HepG2 (cell line): Measurements from ENCODE around the gene FAM20C.

ENCODE experiments used
- FOXP4 ChIP-seq: sonication (generic); formaldehyde crosslinking; IDR thresholded peaks from 2 replicates; pipeline ENCODE4 v1.4.0; 2020; ENCODE audit warnings: missing genetic modification reagents
- KDM5B ChIP-seq: sonication (generic); formaldehyde crosslinking; IDR thresholded peaks from 2 replicates; pipeline ENCODE4 v1.4.0; 2020; ENCODE audit warnings: missing genetic modification reagents, mild to moderate bottlenecking, borderline replicate concordance
- KLF16 ChIP-seq, 2 experiments: sonication (generic) in 1 of 2; formaldehyde crosslinking in 1 of 2; IDR thresholded peaks; 2 replicates each; pipeline versions ENCODE4 v1.6.1 to v1.8.0; 2016 to 2023; ENCODE audit warnings: missing genetic modification reagents in 2 of 2, missing compliant biosample characterization in 1 of 2
- MEIS2 ChIP-seq: sonication (generic); formaldehyde crosslinking; IDR thresholded peaks from 2 replicates; pipeline ENCODE4 v1.9.0; 2021; ENCODE audit warnings: mild to moderate bottlenecking, missing genetic modification reagents
- SMAD9 ChIP-seq: sonication (generic); formaldehyde crosslinking; IDR thresholded peaks from 2 replicates; pipeline ENCODE4 v1.5.1; 2020; ENCODE audit warnings: mild to moderate bottlenecking, missing genetic modification reagents
- TRIM24 ChIP-seq: sonication (generic); formaldehyde crosslinking; IDR thresholded peaks from 2 replicates; pipeline ENCODE4 v1.8.0; 2022; ENCODE audit warnings: mild to moderate bottlenecking, missing genetic modification reagents
- ZBTB3 ChIP-seq: sonication (generic); formaldehyde crosslinking; IDR thresholded peaks from 2 replicates; pipeline ENCODE4 v1.4.0; 2020; ENCODE audit warnings: low read depth, mild to moderate bottlenecking, moderate library complexity, missing genetic modification reagents, borderline replicate concordance
- TF ChIP-seq, protein P1 (sequence below): sonication (generic); formaldehyde crosslinking; IDR thresholded peaks from 2 replicates; pipeline ENCODE4 v1.5.0; 2020; ENCODE audit warnings: mild to moderate bottlenecking, missing genetic modification reagents

DNA sequence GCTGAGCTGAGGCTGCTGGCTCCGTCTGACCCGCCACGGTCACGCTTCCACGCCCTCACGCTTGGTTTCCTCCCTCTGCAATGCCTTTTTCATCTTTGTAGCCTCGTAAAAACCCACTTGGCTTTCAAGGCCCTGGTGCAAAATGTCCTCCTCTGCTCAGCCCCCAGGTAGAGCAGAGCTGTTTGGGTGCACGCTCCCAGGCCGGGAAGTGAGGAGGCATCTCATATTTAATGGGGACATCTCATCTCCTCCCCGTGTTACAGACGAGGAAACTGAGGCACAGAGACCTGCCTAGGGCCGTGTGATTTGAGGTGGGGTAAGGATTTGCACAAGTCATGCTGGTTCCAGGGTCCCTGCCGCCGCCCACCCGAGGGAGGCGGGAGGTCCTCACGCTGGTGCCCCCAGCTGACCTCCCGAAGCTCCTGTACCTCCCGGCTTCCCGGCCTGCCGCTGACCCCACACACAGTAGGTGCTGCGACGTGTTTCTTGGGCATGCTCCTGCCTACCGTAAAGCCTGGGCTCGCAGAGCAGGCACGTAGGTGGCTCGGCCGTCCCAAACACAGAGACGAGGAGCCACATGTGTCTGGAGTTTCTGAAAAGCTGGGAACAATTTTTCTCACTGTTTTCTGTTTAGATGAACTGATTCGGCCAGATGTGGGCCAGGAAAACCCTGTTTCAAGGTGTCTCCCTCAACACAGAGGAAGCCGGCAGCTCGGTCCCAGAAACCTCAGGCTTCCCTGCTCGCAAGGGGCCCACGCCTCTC lies 109.1 kb downstream of the FAM20C start:
- TF ChIP-seq ZBTB3 (CRISPR knock-in tag): no peak
- TF ChIP-seq FOXP4 (CRISPR knock-in tag): no peak
- TF ChIP-seq SMAD9 (CRISPR knock-in tag): no peak
- no peak for TF ChIP-seq MEIS2 (CRISPR knock-in tag)
- TF ChIP-seq KDM5B (CRISPR knock-in tag): no peak
- no peak for TF ChIP-seq KLF16 (CRISPR knock-in tag; IDR thresholded peaks at IDR 0.05)
- TF ChIP-seq, protein P1, sequence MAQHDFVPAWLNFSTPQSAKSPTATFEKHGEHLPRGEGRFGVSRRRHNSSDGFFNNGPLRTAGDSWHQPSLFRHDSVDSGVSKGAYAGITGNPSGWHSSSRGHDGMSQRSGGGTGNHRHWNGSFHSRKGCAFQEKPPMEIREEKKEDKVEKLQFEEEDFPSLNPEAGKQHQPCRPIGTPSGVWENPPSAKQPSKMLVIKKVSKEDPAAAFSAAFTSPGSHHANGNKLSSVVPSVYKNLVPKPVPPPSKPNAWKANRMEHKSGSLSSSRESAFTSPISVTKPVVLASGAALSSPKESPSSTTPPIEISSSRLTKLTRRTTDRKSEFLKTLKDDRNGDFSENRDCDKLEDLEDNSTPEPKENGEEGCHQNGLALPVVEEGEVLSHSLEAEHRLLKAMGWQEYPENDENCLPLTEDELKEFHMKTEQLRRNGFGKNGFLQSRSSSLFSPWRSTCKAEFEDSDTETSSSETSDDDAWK: no peak
- no peak for TF ChIP-seq TRIM24 (CRISPR knock-in tag)
